Loucy (cell line): Measurements from ENCODE around the gene RBM33.
A peak's percentile ranks its signal among the peaks of the same experiment; 100 is the strongest.

Experiments
- H2AFZ ChIP-seq: fragments of 200-600 bp; sonication (generic); 2 replicates; pipeline ENCODE4 v1.6.0; 2016; ENCODE audit warnings: antibody characterized with exemption, mild to moderate bottlenecking, low read length, moderate library complexity
- H3F3A ChIP-seq: fragments of 200-600 bp; 2 replicates; pipeline ENCODE4 v1.6.0; 2016; ENCODE audit warnings: antibody characterized with exemption, low read depth, mild to moderate bottlenecking
- H3K27me3 ChIP-seq: fragments of 200-600 bp; sonication (generic); 2 replicates; pipeline ENCODE4 v1.6.1; 2014; ENCODE audit warnings: low read length, mild to moderate bottlenecking; ENCODE audit not compliant: insufficient read depth, poor library complexity, severe bottlenecking
- H3K36me3 ChIP-seq: fragments of 200-600 bp; sonication (generic); 2 replicates; pipeline ENCODE4 v1.6.1; 2016; ENCODE audit warnings: low read length; ENCODE audit not compliant: insufficient read depth
- H3K4me1 ChIP-seq: fragments of 200-600 bp; sonication (generic); 2 replicates; pipeline ENCODE4 v1.5.1; 2014; ENCODE audit warnings: low read length, mild to moderate bottlenecking; ENCODE audit not compliant: insufficient read depth, poor library complexity, severe bottlenecking
- H3K4me2 ChIP-seq: fragments of 200-600 bp; sonication (generic); 2 replicates; pipeline ENCODE4 v1.6.0; 2014; ENCODE audit warnings: antibody characterized with exemption, low read length, low read depth, mild to moderate bottlenecking; ENCODE audit not compliant: poor library complexity, severe bottlenecking
- H3K4me3 ChIP-seq: fragments of 200-600 bp; sonication (generic); 2 replicates; pipeline ENCODE4 v1.5.1; 2014; ENCODE audit warnings: low read length, mild to moderate bottlenecking, mixed read lengths; ENCODE audit not compliant: poor library complexity, severe bottlenecking
- H3K79me2 ChIP-seq: fragments of 200-600 bp; sonication (generic); 2 replicates; pipeline ENCODE4 v1.6.1; 2014; ENCODE audit warnings: low read length; ENCODE audit not compliant: insufficient read depth
- H3K9ac ChIP-seq: fragments of 200-600 bp; sonication (generic); 2 replicates; pipeline ENCODE4 v1.6.0; 2014; ENCODE audit warnings: mild to moderate bottlenecking, low read depth, low read length, moderate library complexity; ENCODE audit not compliant: poor library complexity, severe bottlenecking
- H3K9me2 ChIP-seq: fragments of 200-600 bp; sonication (generic); replicated peaks from 2 replicates; pipeline ENCODE4 v1.6.1; 2016; ENCODE audit warnings: low read depth, low read length, mixed read lengths
- H3K9me3 ChIP-seq: fragments of 200-600 bp; sonication (generic); 2 replicates; pipeline ENCODE4 v1.6.1; 2014; ENCODE audit warnings: mild to moderate bottlenecking, antibody characterized with exemption, low read length, low read depth; ENCODE audit not compliant: insufficient read depth
- H4K20me1 ChIP-seq: fragments of 200-600 bp; sonication (generic); 2 replicates; pipeline ENCODE4 v1.6.0; 2014; ENCODE audit warnings: antibody characterized with exemption, low read length, mild to moderate bottlenecking; ENCODE audit not compliant: insufficient read depth, poor library complexity, severe bottlenecking
- CTCF ChIP-seq: fragments of 200-600 bp; sonication (generic); conservative IDR thresholded peaks from 2 replicates; pipeline ENCODE4 v1.5.1; 2014; ENCODE audit warnings: mild to moderate bottlenecking, antibody characterized with exemption, low read length
- EZH2phosphoT487 ChIP-seq: fragments of 200-600 bp; IDR thresholded peaks from 2 replicates; pipeline ENCODE4 v1.6.1; 2018; ENCODE audit warnings: antibody characterized with exemption, mild to moderate bottlenecking, moderate library complexity, borderline replicate concordance

The RBM33 gene

GRCh38 chr7:155598810-155599210, 45.7 kb upstream of the RBM33 start:
- H4K20me1 ChIP-seq, result no peaks in the 10 kb centered on the region
- no peak overlapping the region for H3K9ac ChIP-seq
- no peaks in the 10 kb centered on the region for H3K9me2 ChIP-seq
- H3K4me3 ChIP-seq, result peak overlapping the region; percentile 26
- TF ChIP-seq CTCF (peak; percentile 99), EZH2phosphoT487 (no peak)
- no peaks in the 10 kb centered on the region for H3K4me1 ChIP-seq
- no peaks in the 10 kb centered on the region for H3K9me3 ChIP-seq
- peak overlapping the region; percentile 58; the same call in 1 of the 2 replicates for H2AFZ ChIP-seq
- no peaks in the 10 kb centered on the region for H3K27me3 ChIP-seq
- peak overlapping the region; percentile 63 for H3K4me2 ChIP-seq
- H3F3A ChIP-seq, result no peaks in the 10 kb centered on the region
- H3K79me2 ChIP-seq, result no peaks in the 10 kb centered on the region
- no peaks in the 10 kb centered on the region for H3K36me3 ChIP-seq

- no peaks in the 10 kb centered on the region for H3K36me3 ChIP-seq
- no peaks in the 10 kb centered on the region for H3K9me2 ChIP-seq
- no peak overlapping the region for H3K4me3 ChIP-seq
- no peaks in the 10 kb centered on the region for H3K9me3 ChIP-seq
- no peaks in the 10 kb centered on the region for H3K79me2 ChIP-seq
- H3K4me2 ChIP-seq, result no peak overlapping the region
- no peaks in the 10 kb centered on the region for H4K20me1 ChIP-seq
- no peak overlapping the region for H3K9ac ChIP-seq
- H2AFZ ChIP-seq, result no peak overlapping the region
- no peak for TF ChIP-seq EZH2phosphoT487
- no peak for TF ChIP-seq CTCF
- no peaks in the 10 kb centered on the region for H3K27me3 ChIP-seq
- no peaks in the 10 kb centered on the region for H3F3A ChIP-seq
- H3K4me1 ChIP-seq, result no peaks in the 10 kb centered on the region
Observed at GRCh38 chr7:155602156-155602555, 42.3 kb upstream of the RBM33 start.

- H3K36me3 ChIP-seq, result no peaks in the 10 kb centered on the region
Observed at GRCh38 chr7:155602750-155603149, 41.7 kb upstream of the RBM33 start.

More at GRCh38 chr7:155602750-155603149, 41.7 kb upstream of the RBM33 start:
- H2AFZ ChIP-seq, result no peak overlapping the region; the same call in 1 of the 2 replicates
- no peak overlapping the region for H3K4me2 ChIP-seq
- H3F3A ChIP-seq, result no peaks in the 10 kb centered on the region
- H3K9me2 ChIP-seq, result no peaks in the 10 kb centered on the region
- no peaks in the 10 kb centered on the region for H3K4me1 ChIP-seq
- H3K9ac ChIP-seq, result no peak overlapping the region
- no peak overlapping the region for H3K4me3 ChIP-seq
- no peaks in the 10 kb centered on the region for H3K79me2 ChIP-seq
- no peak for TF ChIP-seq CTCF
- no peak for TF ChIP-seq EZH2phosphoT487
- H3K27me3 ChIP-seq, result no peaks in the 10 kb centered on the region
- no peaks in the 10 kb centered on the region for H4K20me1 ChIP-seq
- no peaks in the 10 kb centered on the region for H3K9me3 ChIP-seq
